ENCODE data around the gene PTPRA. TPM values are rescaled to one million over a fixed set of nuclear protein-coding genes. Genes with fewer than 3 reads are reported as not detected.

Gene PTPRA
- total RNA-seq, 1 experiment from 2014 or later: 58.4 TPM

DNA sequence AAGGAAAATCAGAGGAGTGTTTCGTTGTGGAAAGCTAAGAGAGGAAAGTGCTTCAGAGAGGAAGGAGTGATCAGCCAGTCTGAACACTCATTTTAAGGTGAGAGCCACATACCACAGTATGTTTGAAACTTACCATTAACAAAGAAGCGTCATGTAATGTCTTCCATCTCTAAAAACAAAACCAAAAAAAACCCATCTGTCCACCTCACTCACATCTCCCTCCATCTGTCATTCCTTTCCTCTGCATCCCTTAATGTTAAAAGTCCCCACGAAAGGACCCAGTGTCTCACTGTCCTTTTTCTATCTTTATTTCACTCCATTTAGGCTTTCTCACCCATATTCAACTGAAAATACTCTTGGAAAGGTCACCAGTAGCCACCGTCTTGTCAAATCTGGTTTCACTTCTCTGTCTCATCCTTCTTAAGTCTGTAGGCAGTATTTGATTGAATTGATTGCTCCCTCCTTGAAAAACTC is 110.8 kb downstream of the PTPRA start:
- Histone ChIP-seq H3K4me2 (ENCODE audit: low read depth, low read length, poor library complexity, severe bottlenecking) (no peak overlapping the region), H3K27me3 (ENCODE audit: low read length) (no peaks in the 10 kb centered on the region), H3K36me3 (ENCODE audit: insufficient read depth, low read length) (peaks cover 14% of the 10 kb centered on the region; the same call in 1 of the 2 replicates), H3K27ac (ENCODE audit: low read length) (no peak overlapping the region), H3K79me2 (ENCODE audit: low read length) (peaks cover 55% of the 10 kb centered on the region), H3K4me1 (ENCODE audit: low read length) (peaks cover 20% of the 10 kb centered on the region), H3K9me2 (replicated peaks; ENCODE audit: insufficient read depth, low read length) (no peaks in the 10 kb centered on the region), H3K9me3 (ENCODE audit: low read length) (no peaks in the 10 kb centered on the region), H2AFZ (ENCODE audit: low read length) (no peak overlapping the region), H4K20me1 (ENCODE audit: insufficient read depth, low read depth, low read length) (no peaks in the 10 kb centered on the region), H3K9ac (ENCODE audit: low read length) (no peak overlapping the region), H3K4me3 (ENCODE audit: low read length) (no peak overlapping the region)
- no peak for DNase-seq

GRCh38 chr20:2984956-2985661 is 111.8 kb downstream of the PTPRA start:
- Histone ChIP-seq H3K36me3 (ENCODE audit: insufficient read depth, low read length) (peaks cover 14% of the 10 kb centered on the region; the same call in 1 of the 2 replicates), H3K79me2 (ENCODE audit: low read length) (peaks cover 48% of the 10 kb centered on the region), H3K9me2 (replicated peaks; ENCODE audit: insufficient read depth, low read length) (no peaks in the 10 kb centered on the region), H3K4me3 (ENCODE audit: low read length) (no peak overlapping the region), H2AFZ (ENCODE audit: low read length) (no peak overlapping the region), H3K27ac (ENCODE audit: low read length) (no peak overlapping the region), H3K27me3 (ENCODE audit: low read length) (no peaks in the 10 kb centered on the region), H3K4me1 (ENCODE audit: low read length) (peaks cover 17% of the 10 kb centered on the region), H4K20me1 (ENCODE audit: insufficient read depth, low read depth, low read length) (no peaks in the 10 kb centered on the region), H3K9me3 (ENCODE audit: low read length) (no peaks in the 10 kb centered on the region), H3K9ac (ENCODE audit: low read length) (no peak overlapping the region), H3K4me2 (ENCODE audit: low read depth, low read length, poor library complexity, severe bottlenecking) (no peak overlapping the region)
- no peak for DNase-seq

DNA sequence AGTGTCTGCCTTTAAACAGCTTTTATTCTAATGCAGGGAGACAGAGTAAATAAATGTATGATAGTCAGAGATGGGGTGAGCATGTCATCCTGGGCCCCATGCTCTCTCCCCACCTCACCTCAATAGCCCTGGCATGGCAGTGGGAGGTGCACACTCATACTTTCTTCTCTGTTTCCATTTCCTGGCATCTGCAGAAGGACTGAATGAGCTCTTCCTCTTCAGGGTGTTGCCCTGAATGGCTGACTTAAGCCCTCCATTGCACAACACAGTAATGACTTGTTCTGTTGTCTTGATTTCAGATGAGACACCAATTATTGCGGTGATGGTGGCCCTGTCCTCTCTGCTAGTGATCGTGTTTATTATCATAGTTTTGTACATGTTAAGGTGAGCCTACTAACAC is 113.2 kb downstream of the PTPRA start:
- Histone ChIP-seq H4K20me1 (ENCODE audit: insufficient read depth, low read depth, low read length) (no peaks in the 10 kb centered on the region), H2AFZ (ENCODE audit: low read length) (no peak overlapping the region), H3K9ac (ENCODE audit: low read length) (no peak overlapping the region), H3K27me3 (ENCODE audit: low read length) (no peaks in the 10 kb centered on the region), H3K4me1 (ENCODE audit: low read length) (peaks cover 17% of the 10 kb centered on the region), H3K9me2 (replicated peaks; ENCODE audit: insufficient read depth, low read length) (no peaks in the 10 kb centered on the region), H3K36me3 (ENCODE audit: insufficient read depth, low read length) (peaks cover 15% of the 10 kb centered on the region; the same call in 1 of the 2 replicates), H3K79me2 (ENCODE audit: low read length) (peaks cover 41% of the 10 kb centered on the region), H3K4me2 (ENCODE audit: low read depth, low read length, poor library complexity, severe bottlenecking) (no peak overlapping the region), H3K9me3 (ENCODE audit: low read length) (no peaks in the 10 kb centered on the region), H3K27ac (ENCODE audit: low read length) (no peak overlapping the region), H3K4me3 (ENCODE audit: low read length) (no peak overlapping the region)
- no peak for DNase-seq

DNA sequence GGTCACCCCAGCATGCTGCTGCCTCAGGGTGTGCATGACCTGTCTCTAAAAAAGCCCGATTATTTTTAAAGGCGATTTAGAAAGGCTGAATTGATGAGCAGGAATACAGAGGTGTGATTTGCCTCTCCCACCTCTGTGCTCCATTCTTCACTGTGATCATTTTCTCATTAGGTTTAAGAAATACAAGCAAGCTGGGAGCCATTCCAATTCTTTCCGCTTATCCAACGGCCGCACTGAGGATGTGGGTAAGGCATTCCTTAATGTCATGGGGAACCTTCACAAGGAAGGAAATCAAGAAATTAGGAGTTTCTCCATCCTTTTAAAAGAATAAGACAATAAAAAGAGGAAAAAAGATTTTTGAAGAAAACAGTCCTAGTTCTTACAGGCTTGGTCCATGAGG is 114.6 kb downstream of the PTPRA start:
- no peak overlapping the region for H2AFZ ChIP-seq (ENCODE audit: low read length)
- no peak overlapping the region for H3K4me3 ChIP-seq (ENCODE audit: low read length)
- no peak overlapping the region for H3K9ac ChIP-seq (ENCODE audit: low read length)
- H4K20me1 ChIP-seq (ENCODE audit: insufficient read depth, low read depth, low read length): no peaks in the 10 kb centered on the region
- no peaks in the 10 kb centered on the region for H3K9me3 ChIP-seq (ENCODE audit: low read length)
- peaks cover 20% of the 10 kb centered on the region; the same call in 1 of the 2 replicates for H3K36me3 ChIP-seq (ENCODE audit: insufficient read depth, low read length)
- DNase-seq: no peak
- no peaks in the 10 kb centered on the region for H3K9me2 ChIP-seq (replicated peaks; ENCODE audit: insufficient read depth, low read length)
- H3K79me2 ChIP-seq (ENCODE audit: low read length): peaks cover 30% of the 10 kb centered on the region
- H3K27ac ChIP-seq (ENCODE audit: low read length): no peak overlapping the region
- H3K4me1 ChIP-seq (ENCODE audit: low read length): peaks cover 16% of the 10 kb centered on the region
- no peaks in the 10 kb centered on the region for H3K27me3 ChIP-seq (ENCODE audit: low read length)
- no peak overlapping the region for H3K4me2 ChIP-seq (ENCODE audit: low read depth, low read length, poor library complexity, severe bottlenecking)

GRCh38 chr20:2991532-2991931 is 118.3 kb downstream of the PTPRA start:
- no peak overlapping the region for H3K4me3 ChIP-seq (ENCODE audit: low read length)
- H3K27ac ChIP-seq (ENCODE audit: low read length): no peak overlapping the region

DNA sequence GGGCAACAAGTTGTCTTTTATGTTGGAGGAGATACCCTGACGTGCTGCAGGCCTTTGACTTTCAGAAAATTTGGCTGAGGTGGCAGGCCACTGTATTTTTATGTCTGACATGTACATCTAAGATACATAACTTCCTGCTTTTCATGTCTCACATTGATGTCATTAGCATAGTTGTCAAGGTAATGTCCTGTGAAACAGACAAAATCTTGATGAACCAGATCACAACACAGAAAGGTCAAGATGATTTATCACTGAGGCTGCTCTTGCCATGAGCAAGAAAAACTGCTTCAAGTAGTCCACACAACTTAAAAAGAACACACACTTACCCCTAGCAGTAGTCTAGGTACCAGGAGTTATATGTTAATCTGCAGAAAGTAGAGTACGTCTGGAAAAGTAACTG is 120.0 kb downstream of the PTPRA start:
- Histone ChIP-seq H3K4me2 (ENCODE audit: low read depth, low read length, poor library complexity, severe bottlenecking) (no peak overlapping the region), H3K9ac (ENCODE audit: low read length) (no peak overlapping the region), H3K36me3 (ENCODE audit: insufficient read depth, low read length) (peaks cover 12% of the 10 kb centered on the region; the same call in 1 of the 2 replicates)

More at GRCh38 chr20:2991532-2991931, 118.3 kb downstream of the PTPRA start:
- Histone ChIP-seq H3K79me2 (ENCODE audit: low read length) (no peaks in the 10 kb centered on the region; the same call in 1 of the 2 replicates), H3K9ac (ENCODE audit: low read length) (no peak overlapping the region), H2AFZ (ENCODE audit: low read length) (no peak overlapping the region), H3K36me3 (ENCODE audit: insufficient read depth, low read length) (peaks cover 18% of the 10 kb centered on the region; the same call in 1 of the 2 replicates), H3K9me3 (ENCODE audit: low read length) (no peaks in the 10 kb centered on the region), H3K9me2 (replicated peaks; ENCODE audit: insufficient read depth, low read length) (no peaks in the 10 kb centered on the region), H3K27me3 (ENCODE audit: low read length) (no peaks in the 10 kb centered on the region), H3K4me1 (ENCODE audit: low read length) (no peaks in the 10 kb centered on the region), H4K20me1 (ENCODE audit: insufficient read depth, low read depth, low read length) (no peaks in the 10 kb centered on the region), H3K4me2 (ENCODE audit: low read depth, low read length, poor library complexity, severe bottlenecking) (no peak overlapping the region)
- DNase-seq: no peak

DNA sequence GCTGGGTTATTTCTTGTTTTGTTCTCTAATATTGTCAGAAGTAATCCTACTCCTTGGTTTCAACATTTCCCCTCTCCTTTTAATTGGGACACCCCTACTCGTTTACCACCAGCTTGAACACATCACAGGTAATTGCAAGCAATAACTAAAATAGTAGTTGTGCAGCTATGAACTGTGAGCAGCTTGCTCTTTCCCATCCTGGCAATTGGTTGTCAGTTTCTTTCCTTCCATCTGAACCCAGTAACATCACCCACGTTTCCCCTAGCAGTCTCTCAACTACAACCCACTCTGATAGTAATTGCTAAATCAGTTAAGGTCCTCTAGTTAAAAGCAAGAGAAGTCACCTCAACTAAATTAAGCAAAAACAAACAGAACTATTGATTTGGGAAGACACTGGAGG is 122.5 kb downstream of the PTPRA start:
- Histone ChIP-seq H2AFZ (ENCODE audit: low read length) (no peak overlapping the region), H3K27me3 (ENCODE audit: low read length) (no peaks in the 10 kb centered on the region), H3K9me2 (replicated peaks; ENCODE audit: insufficient read depth, low read length) (no peaks in the 10 kb centered on the region), H3K9ac (ENCODE audit: low read length) (no peak overlapping the region), H3K9me3 (ENCODE audit: low read length) (no peaks in the 10 kb centered on the region), H3K36me3 (ENCODE audit: insufficient read depth, low read length) (peaks cover 10% of the 10 kb centered on the region; the same call in 1 of the 2 replicates), H3K27ac (ENCODE audit: low read length) (no peak overlapping the region), H3K79me2 (ENCODE audit: low read length) (no peaks in the 10 kb centered on the region; the same call in 1 of the 2 replicates), H3K4me1 (ENCODE audit: low read length) (no peaks in the 10 kb centered on the region), H3K4me2 (ENCODE audit: low read depth, low read length, poor library complexity, severe bottlenecking) (no peak overlapping the region), H3K4me3 (ENCODE audit: low read length) (no peak overlapping the region), H4K20me1 (ENCODE audit: insufficient read depth, low read depth, low read length) (no peaks in the 10 kb centered on the region)
- no peak for DNase-seq

More for the DNA sequence above, 120.0 kb downstream of the PTPRA start:
- Histone ChIP-seq H3K9me3 (ENCODE audit: low read length) (no peaks in the 10 kb centered on the region), H2AFZ (ENCODE audit: low read length) (no peak overlapping the region), H3K4me3 (ENCODE audit: low read length) (no peak overlapping the region), H3K27me3 (ENCODE audit: low read length) (no peaks in the 10 kb centered on the region), H3K4me1 (ENCODE audit: low read length) (no peaks in the 10 kb centered on the region), H3K27ac (ENCODE audit: low read length) (no peak overlapping the region), H4K20me1 (ENCODE audit: insufficient read depth, low read depth, low read length) (no peaks in the 10 kb centered on the region), H3K9me2 (replicated peaks; ENCODE audit: insufficient read depth, low read length) (no peaks in the 10 kb centered on the region), H3K79me2 (ENCODE audit: low read length) (no peaks in the 10 kb centered on the region; the same call in 1 of the 2 replicates)
- no peak for DNase-seq

- no peaks in the 10 kb centered on the region for H3K4me1 ChIP-seq (ENCODE audit: low read length)
- no peaks in the 10 kb centered on the region for H4K20me1 ChIP-seq (ENCODE audit: insufficient read depth, low read depth, low read length)
- no peaks in the 10 kb centered on the region for H3K9me2 ChIP-seq (replicated peaks; ENCODE audit: insufficient read depth, low read length)
- no peak for DNase-seq
- H3K9me3 ChIP-seq (ENCODE audit: low read length): no peaks in the 10 kb centered on the region
- no peak overlapping the region for H3K9ac ChIP-seq (ENCODE audit: low read length)
- no peak overlapping the region for H3K4me3 ChIP-seq (ENCODE audit: low read length)
- no peaks in the 10 kb centered on the region for H3K27me3 ChIP-seq (ENCODE audit: low read length)
- H3K36me3 ChIP-seq (ENCODE audit: insufficient read depth, low read length): peaks cover 5% of the 10 kb centered on the region; the same call in 1 of the 2 replicates
- H3K27ac ChIP-seq (ENCODE audit: low read length): no peak overlapping the region
- no peak overlapping the region for H3K4me2 ChIP-seq (ENCODE audit: low read depth, low read length, poor library complexity, severe bottlenecking)
- no peak overlapping the region for H2AFZ ChIP-seq (ENCODE audit: low read length)
- peaks cover 7% of the 10 kb centered on the region; the same call in 1 of the 2 replicates for H3K79me2 ChIP-seq (ENCODE audit: low read length)
Observed at GRCh38 chr20:2998728-2999127, 125.4 kb downstream of the PTPRA start.

Data from Karpas-422 (cell line).